GM18858 (cell line): Measurements from ENCODE around the gene PTPRK.
A peak's percentile ranks its signal among the peaks of the same experiment; 100 is the strongest.

ENCODE experiments used
- ATAC-seq: cut with Tn5 transposase; IDR thresholded peaks from one replicate; pipeline ENCODE4 v1.9.1; 2021; ENCODE audit not compliant: unreplicated experiment

PTPRK gene

GRCh38 chr6:128305228-128305627 lies 215.2 kb downstream of the PTPRK start:
- ATAC-seq: no peak

DNA sequence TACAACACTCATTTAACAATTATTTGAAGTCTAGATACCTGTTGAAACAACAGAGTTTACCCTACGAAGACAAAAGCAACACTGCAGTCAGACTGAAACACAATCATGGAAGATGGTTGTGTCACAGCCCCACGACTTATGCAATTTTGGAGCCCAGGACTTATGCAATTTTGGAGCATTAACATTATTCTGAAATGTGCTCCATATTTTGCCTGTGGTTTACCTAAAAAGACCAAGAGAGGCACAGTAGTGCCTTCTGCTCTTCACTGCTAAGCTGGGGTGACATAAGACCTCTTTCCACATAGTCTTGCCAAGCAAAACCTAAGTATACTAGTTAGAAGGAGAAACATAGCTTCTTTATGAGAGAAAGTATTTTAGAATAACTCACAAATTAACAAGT lies 216.5 kb downstream of the PTPRK start:
- ATAC-seq: no peak

DNA sequence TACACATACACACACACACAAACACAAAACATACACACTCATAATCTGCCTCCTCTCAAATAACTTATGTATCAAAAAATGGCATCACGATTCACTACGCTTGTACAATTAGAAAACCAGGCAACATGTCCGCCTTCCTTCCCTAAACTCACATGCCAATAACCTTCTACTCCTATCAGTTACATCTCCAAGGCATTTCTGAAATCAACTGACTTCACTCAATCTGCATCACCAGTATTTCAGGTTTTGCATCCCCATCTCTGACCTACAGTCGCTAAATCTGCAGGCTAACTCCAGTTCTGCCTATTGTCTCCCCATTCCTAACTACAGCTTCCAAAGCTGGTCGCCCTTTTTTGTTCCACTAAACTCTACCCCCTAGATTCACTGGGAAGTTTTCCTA lies 217.5 kb downstream of the PTPRK start:
- no peak for ATAC-seq

- ATAC-seq: no peak
These were observed 224.7 kb downstream of the PTPRK start for GRCh38 chr6:128295670-128296069.

- ATAC-seq: no peak
These were observed 230.2 kb downstream of the PTPRK start for GRCh38 chr6:128290221-128290620.

GRCh38 chr6:128284128-128284527 lies 236.3 kb downstream of the PTPRK start:
- no peak for ATAC-seq

DNA sequence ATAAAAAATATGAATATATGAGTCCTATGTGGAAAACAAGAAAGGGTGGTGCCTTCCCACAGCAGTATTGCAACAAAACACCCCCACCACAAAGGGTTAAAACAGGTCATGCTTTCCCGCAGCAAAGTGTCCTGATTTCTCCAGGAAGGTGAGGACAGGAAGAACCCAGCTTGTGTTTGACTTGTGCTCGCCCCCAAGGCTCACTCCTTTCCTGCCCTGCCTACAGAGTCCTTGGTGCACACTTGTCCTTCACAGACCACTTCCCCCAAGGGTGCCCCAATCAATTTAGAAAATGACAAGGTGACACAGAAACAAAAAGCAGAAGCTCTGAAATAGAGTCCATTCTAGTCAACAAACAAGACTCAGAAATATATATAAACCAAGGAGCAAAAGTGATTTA lies 237.4 kb downstream of the PTPRK start:
- ATAC-seq: no peak

DNA sequence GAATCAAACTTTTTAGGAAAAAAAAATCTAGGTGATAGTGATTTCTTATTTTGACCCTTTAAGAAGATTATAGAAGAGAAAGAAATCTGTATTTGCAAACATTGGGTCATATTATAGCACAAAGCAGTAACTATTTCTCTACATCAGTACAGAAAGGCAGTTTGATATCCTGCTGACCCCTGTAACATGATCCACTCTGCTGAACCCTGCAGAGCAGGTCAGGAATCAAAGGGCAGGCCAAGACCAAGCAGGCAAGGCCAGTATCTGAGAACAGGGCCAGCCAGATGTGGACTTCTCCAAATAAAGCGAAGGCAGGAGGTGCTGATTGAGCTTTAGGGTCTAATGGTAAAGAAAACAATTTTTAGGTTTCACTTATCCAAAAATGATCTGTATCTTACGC lies 239.4 kb downstream of the PTPRK start:
- no peak for ATAC-seq

DNA sequence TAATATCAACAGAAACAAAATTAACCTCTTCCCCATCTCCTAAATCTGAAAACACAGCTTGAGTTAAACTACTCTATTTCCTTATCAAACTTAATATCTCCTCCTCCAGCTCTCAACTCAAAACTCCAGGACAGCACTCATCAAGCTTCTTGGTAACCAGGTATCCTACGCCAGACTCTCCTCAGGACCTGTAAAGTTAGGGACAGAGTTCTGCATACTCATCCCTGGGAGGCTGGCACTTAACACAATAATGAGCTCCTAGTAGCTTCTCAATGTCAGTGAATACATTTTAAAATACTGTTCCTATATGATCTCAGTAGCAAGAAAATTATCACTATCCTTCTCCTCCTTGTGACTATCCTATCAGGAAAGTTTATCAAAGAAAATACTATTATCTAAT lies 240.3 kb downstream of the PTPRK start:
- no peak for ATAC-seq

- ATAC-seq: no peak
These were observed 241.6 kb downstream of the PTPRK start for GRCh38 chr6:128278836-128279235.

DNA sequence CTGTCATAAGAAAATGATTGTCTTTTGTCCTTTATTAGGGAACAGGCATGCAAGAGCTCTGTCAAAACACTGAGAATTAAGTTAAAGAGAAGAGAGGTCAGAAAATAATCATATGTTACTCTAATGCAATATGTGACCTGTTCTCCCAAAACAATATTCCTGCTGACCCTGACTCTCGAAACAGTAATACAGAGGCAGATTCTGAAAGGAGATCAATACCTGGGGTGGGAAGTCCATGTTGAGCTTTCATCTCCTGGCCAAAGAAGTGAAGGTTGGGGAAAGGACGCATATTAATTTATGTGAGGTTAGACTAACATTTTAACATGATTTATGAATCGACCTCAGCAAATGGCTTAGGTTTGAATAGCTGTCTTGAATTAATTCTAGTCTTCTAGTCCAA lies 243.0 kb downstream of the PTPRK start:
- no peak for ATAC-seq

GRCh38 chr6:128276311-128276710 lies 244.1 kb downstream of the PTPRK start:
- no peak for ATAC-seq

GRCh38 chr6:128275681-128276080 lies 244.7 kb downstream of the PTPRK start:
- no peak for ATAC-seq

DNA sequence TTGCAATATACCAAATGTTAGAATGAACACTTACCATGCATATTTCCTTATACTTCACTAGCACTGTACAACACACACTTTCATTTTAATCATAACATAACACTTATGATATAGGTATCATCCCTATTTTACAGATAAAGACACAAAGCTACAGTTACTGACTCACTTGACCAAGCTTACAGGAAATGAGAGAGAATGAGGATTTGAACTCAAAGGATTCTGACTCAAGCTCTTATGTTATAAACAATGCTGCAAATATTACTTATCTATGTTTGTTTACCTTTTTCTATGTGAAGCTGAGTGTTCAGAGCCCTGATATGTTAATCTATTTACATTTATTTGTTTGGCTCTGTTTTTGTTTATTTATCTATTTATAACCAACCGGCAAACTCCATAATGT lies 245.4 kb downstream of the PTPRK start:
- no peak for ATAC-seq

DNA sequence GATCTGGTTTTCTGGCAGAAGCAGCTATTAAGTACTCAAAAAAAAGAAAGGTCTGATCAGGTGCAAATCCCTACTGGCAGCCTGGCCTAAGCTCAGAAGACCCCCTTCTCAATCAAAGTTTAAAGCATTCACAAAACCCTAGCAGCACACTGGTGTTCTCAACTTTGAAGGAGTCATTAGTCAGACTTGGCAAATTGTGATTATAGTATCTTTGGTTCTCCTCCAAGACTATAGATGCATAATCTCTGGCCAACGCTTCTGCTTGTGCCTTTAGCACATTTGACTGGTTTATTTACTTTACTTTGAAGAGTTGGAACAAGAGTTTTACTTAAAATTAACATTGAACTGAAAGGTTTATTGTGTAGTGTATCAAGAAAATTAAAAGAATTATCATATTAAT lies 248.9 kb downstream of the PTPRK start:
- ATAC-seq: no peak

- no peak for ATAC-seq
These were observed 249.4 kb downstream of the PTPRK start for GRCh38 chr6:128271011-128271410.

- ATAC-seq: no peak
These were observed 253.5 kb downstream of the PTPRK start for GRCh38 chr6:128266946-128267345.

GRCh38 chr6:128265706-128266105 lies 254.7 kb downstream of the PTPRK start:
- no peak for ATAC-seq

DNA sequence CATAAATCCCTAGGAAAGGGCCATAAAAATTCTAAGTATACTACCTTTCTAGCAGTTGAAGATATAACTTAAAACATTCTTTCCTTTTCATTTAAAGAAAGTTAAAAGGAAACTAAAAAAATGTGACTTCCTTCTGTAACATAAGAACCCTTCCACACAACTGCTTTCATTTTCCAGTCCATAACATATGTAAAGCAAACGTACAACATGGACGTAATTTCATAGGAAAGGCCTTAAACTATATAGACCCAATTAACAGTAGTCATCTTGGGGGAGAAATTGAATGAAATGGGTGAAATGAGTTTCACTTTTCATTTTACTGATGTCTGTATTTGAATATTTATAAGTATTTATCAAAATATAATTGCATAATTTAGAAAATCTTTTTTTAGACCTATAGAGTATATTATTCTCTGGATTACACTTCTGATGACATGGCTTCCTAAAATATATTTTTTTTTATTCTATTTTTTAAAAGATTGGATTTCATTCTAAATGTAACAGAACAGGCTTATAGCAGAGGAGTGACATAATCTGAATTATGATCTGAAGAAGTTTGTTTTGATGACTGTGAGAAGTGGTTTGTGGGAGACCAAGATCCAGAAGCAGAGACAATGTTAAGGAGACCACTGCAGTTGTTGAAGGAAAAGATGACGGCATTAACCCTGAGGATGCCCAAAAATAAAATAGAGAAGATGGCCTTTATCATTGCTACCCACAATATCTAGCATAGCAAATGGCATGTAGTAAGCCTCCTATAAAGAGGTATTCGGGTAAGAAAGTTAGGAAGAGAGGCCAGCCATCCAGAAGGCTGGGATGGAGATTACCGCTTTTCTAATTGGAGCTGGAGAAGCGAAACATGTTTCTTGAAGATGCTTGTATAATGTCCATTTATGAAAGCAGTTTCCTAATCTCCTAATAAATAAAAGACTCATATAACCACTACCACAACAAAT lies 260.4 kb downstream of the PTPRK start:
- ATAC-seq: peak; percentile 37

DNA sequence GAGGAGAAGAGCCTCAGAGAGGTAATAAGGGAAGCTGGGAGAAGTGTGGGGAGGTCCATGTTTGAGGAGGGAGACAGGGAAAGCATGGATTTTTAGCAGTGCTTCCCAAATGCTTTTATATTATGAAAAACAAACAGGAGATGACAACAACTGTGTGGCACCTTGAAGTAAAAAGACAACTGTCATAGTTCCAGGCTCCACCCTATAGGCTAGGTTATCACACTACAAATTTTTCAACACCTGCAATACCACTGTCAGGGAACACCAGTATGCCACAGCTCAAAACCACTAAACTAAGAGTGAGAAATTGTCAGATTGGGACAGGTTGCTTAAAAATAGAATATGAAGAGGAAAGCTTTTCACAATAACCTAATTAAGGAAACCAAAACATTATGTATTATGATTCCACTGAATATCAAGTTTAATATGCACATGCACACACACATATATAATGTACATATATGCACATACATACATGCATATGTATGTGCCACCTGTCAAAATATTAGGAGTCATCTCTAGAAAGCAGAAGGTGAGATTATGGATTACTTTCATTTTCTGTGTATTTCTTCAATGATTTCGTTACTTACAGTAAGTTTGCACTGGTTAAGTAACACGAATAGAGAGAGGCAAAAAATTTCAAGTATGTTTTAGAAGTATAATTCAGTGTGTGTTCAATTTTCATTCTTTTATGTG lies 261.2 kb downstream of the PTPRK start:
- peak; percentile 94 for ATAC-seq

- no peak for ATAC-seq
These were observed 264.3 kb downstream of the PTPRK start for GRCh38 chr6:128256095-128256494.
